Spleen (tissue), 11 donors: ENCODE measurements around the gene MXRA8. TPM values are rescaled to one million over a fixed set of nuclear protein-coding genes. Genes with fewer than 3 reads are reported as not detected.
A peak's percentile ranks its signal among the peaks of the same experiment; 100 is the strongest.

Experiments used
- DNase-seq: peaks from one replicate; pipeline ENCODE4 v3.0.0-alpha.2; 2020
- H3K27ac ChIP-seq, 8 donors: fragments of 200-600 bp; sonication (generic) in 7 of 8; 1 replicate in 4 of 8; 2 replicates in 4 of 8; pipeline versions ENCODE4 v1.5.0 to v1.8.0; 2016 to 2021; ENCODE audit warnings: inconsistent platforms in 4 of 8, mild to moderate bottlenecking in 4 of 8, moderate library complexity in 1 of 8
- H3K27me3 ChIP-seq, 7 donors: fragments of 200-600 bp; sonication (generic) in 6 of 7; replicated peaks in 1 of 7; 1 replicate in 4 of 7; 2 replicates in 3 of 7; pipeline versions ENCODE4 v1.5.0 to v1.8.0; 2016 to 2021; ENCODE audit warnings: inconsistent platforms in 3 of 7, mild to moderate bottlenecking in 1 of 7
- H3K36me3 ChIP-seq, 6 donors: fragments of 200-600 bp; sonication (generic) in 5 of 6; 1 replicate in 4 of 6; 2 replicates in 2 of 6; pipeline versions ENCODE4 v1.5.0 to v1.8.0; 2016 to 2021; ENCODE audit warnings: inconsistent platforms in 2 of 6
- H3K4me1 ChIP-seq, 6 donors: fragments of 200-600 bp; sonication (generic) in 5 of 6; 1 replicate in 3 of 6; 2 replicates in 3 of 6; pipeline versions ENCODE4 v1.5.0 to v1.8.0; 2016 to 2021; ENCODE audit warnings: inconsistent platforms in 3 of 6
- H3K4me3 ChIP-seq, 8 donors: fragments of 200-600 bp; sonication (generic) in 7 of 8; 1 replicate in 4 of 8; 2 replicates in 4 of 8; pipeline versions ENCODE4 v1.5.0 to v1.8.0; 2016 to 2021; ENCODE audit warnings: inconsistent platforms in 4 of 8, mild to moderate bottlenecking in 4 of 8, moderate library complexity in 2 of 8
- H3K9me3 ChIP-seq, 8 donors: fragments of 200-600 bp; sonication (generic) in 7 of 8; 1 replicate in 4 of 8; 2 replicates in 4 of 8; pipeline versions ENCODE4 v1.5.0 to v1.8.0; 2016 to 2021; ENCODE audit warnings: inconsistent platforms in 4 of 8
- POLR2A ChIP-seq, 3 donors: fragments of 450-650 bp; IDR thresholded peaks; one replicate each; pipeline ENCODE4 v1.5.1; 2017; ENCODE audit warnings: antibody characterized with exemption in 3 of 3, mild to moderate bottlenecking in 1 of 3
- POLR2AphosphoS5 ChIP-seq, 3 donors: sonication (generic); formaldehyde crosslinking; IDR thresholded peaks; one replicate each; pipeline ENCODE4 v1.5.1; 2017; ENCODE audit warnings: antibody characterized with exemption in 3 of 3
- WGBS, 5 donors: extraction: QIAGEN DNeasy Blood & Tissue Kit in 3 of 5; methylation state at CpG; one replicate each; pipeline versions ENCODE4 v1.1.5 to v1.1.7; 2013 to 2018; 5-methylcytosine and 5-hydroxymethylcytosine counted together
- intact Hi-C: fragments of 100-400 bp; cut with DNase I; formaldehyde crosslinking; loops from one replicate; pipeline ENCODE4 v1.15.0; 2023; ENCODE audit warnings: low total_unique reads
- polyA plus RNA-seq, 3 donors: library from polyadenylated mRNA; stranded (reverse); fragments of 200-250 nt; gene quantifications; one replicate each; pipeline ENCODE4 v1.2.1, GENCODE V29; 2013
- total RNA-seq, 7 donors: library from RNA; depleted of rRNA in 3 of 7; stranded (reverse); fragments of >200 nt in 3 of 7; fragmentation: NEBNext Ultra II Directional in 4 of 7; extraction: Animal tissue kit (Norgen Biotek cat#: 25700) in 4 of 7; gene quantifications; one replicate each; pipeline versions ENCODE4 v1.1.0 to v1.2.1, GENCODE V29; 2016 to 2021
- TF ChIP-seq, protein P1 (sequence below), 11 experiments: fragments of 200-600 bp in 7 of 11; fragments of 450-650 bp in 4 of 11; sonication (generic) in 4 of 11; IDR thresholded peaks in 8 of 11; conservative IDR thresholded peaks in 3 of 11; 1 replicate in 7 of 11; 2 replicates in 4 of 11; pipeline versions ENCODE4 v1.4.0 to v1.8.0; 2016 to 2021; ENCODE audit warnings: antibody characterized with exemption in 11 of 11, inconsistent platforms in 4 of 11, mild to moderate bottlenecking in 1 of 11
- donor health status: healthy with polysubstance abuse.
- donor health status: DM: no; HTN: no; CAD: no; lungs with moderate emphysema.
- donor health status: DM: no; HTN: no; CAD: no.
- donor health status: Bipolar disorder and iron deficiency.
- donor health status: healthy.
- donor health status: DM: no; HTN: no; CAD: no.
- donor health status: DM: yes; HTN: yes; CAD: no.

The MXRA8 gene
- total and polyA plus RNA-seq, 10 donors: 25.9 to 71.7 (median 47.1) TPM

DNA sequence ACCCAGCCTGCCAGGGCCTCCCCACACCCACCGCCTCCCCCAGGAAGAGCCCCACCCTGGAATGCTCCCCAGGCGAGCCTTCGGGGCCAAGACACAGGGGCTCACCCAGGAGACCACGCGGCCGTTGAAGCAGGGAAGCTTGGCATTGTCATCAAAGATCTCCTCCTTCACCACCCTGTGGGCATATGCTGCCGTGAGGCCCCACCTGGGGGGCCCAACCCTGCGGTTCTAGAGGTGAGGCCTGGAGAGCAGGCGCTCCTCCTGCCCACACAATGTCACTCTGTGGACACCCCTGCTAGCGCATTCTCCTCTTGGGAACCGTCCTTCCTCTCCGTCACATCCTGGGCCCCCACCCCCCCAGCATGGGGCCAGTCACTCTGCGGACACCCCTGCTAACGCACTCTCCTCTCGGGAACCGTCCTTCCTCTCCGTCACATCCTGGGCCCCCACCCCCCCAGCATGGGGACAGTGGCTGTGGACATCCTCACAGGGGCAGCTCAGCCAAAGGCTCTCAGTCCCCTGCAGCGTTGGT is 15.7 kb downstream of the MXRA8 start:
- no peak for DNase-seq
- H3K4me3 ChIP-seq: no peak overlapping the region
- H3K36me3 ChIP-seq: peaks cover 0 to 44% (median 19%) of the 10 kb centered on the region in 6 donors
- H3K4me1 ChIP-seq: peaks cover 5 to 35% (median 21%) of the 10 kb centered on the region in 6 donors
- no peaks in the 10 kb centered on the region for H3K27me3 ChIP-seq
- intact Hi-C loops: no loop called here
- no peak overlapping the region for H3K27ac ChIP-seq
- 83 to 91% (median 86%) methylated on average over 12 to 18 of the region's 18 CpGs for WGBS, 5 donors
- TF ChIP-seq POLR2A (IDR thresholded peaks at IDR 0.05) (no peak), POLR2AphosphoS5 (IDR thresholded peaks at IDR 0.05) (no peak)
- TF ChIP-seq, protein P1, sequence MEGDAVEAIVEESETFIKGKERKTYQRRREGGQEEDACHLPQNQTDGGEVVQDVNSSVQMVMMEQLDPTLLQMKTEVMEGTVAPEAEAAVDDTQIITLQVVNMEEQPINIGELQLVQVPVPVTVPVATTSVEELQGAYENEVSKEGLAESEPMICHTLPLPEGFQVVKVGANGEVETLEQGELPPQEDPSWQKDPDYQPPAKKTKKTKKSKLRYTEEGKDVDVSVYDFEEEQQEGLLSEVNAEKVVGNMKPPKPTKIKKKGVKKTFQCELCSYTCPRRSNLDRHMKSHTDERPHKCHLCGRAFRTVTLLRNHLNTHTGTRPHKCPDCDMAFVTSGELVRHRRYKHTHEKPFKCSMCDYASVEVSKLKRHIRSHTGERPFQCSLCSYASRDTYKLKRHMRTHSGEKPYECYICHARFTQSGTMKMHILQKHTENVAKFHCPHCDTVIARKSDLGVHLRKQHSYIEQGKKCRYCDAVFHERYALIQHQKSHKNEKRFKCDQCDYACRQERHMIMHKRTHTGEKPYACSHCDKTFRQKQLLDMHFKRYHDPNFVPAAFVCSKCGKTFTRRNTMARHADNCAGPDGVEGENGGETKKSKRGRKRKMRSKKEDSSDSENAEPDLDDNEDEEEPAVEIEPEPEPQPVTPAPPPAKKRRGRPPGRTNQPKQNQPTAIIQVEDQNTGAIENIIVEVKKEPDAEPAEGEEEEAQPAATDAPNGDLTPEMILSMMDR (IDR thresholded peaks at IDR 0.05 in 8 of 11, conservative IDR thresholded peaks at IDR 0.05 in 3 of 11): no peak
- H3K9me3 ChIP-seq: no peaks in the 10 kb centered on the region

DNA sequence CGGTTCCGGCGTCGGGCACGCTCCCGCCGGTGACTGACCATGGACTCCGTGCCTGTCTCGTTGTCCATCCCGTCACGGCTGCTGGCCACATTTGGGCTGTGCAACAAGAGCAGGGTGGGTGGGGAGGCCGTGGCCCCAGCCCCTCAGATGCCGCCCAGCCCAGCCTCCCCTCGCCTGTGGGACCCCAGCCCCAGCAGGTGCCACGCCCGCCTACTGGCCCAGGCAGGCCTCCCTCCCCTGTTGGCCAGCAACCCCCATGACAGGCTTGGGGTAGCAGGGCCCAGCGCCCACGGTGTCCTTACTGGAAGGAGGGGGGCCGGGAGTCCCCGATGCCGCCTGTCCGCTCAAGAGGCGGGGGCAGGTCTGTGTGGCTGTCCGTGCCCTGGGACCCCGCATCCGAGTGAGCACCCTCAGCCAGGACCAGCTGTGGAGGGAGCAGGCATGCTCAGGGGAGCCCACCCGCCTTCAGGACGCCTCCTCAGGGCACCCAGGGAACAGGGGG is 16.2 kb downstream of the MXRA8 start:
- H3K27ac ChIP-seq: no peak overlapping the region
- no peak for TF ChIP-seq POLR2A (IDR thresholded peaks at IDR 0.05)
- no peak for TF ChIP-seq POLR2AphosphoS5 (IDR thresholded peaks at IDR 0.05)
- TF ChIP-seq, protein P1 (IDR thresholded peaks at IDR 0.05 in 8 of 11, conservative IDR thresholded peaks at IDR 0.05 in 3 of 11): no peak
- 95 to 100% (median 96%) methylated on average over 1 to 28 of the region's 28 CpGs for WGBS, 5 donors
- no peak overlapping the region for H3K4me3 ChIP-seq
- H3K36me3 ChIP-seq: peaks cover 0 to 49% (median 19%) of the 10 kb centered on the region in 6 donors
- no peak for DNase-seq
- H3K9me3 ChIP-seq: no peaks in the 10 kb centered on the region
- intact Hi-C loops: no loop called here
- peaks cover 0 to 29% (median 15%) of the 10 kb centered on the region in 6 donors for H3K4me1 ChIP-seq
- no peaks in the 10 kb centered on the region for H3K27me3 ChIP-seq

DNA sequence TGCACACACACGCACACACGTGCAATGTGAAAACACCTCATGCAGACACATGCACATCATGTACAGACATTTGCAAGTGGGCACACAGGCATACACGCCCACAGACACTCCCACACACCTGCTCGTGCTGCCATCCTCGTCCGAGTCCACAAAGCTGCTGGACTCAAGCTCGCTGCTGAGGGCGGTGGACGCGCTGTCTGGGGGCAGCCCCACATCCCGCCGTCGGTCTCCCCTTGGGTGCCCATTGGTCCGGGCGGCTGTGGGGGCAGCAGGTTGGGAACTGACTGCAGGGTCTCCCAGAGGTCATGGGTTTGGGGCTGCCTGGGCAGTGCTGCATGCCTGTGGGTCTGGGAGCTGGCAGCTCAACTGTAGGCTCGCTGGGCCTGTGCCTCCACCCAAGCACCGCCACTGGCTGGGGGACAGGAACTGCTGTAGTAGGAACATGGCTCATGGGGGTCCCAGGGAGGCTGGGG is 16.8 kb downstream of the MXRA8 start:
- no peak for DNase-seq
- no peaks in the 10 kb centered on the region for H3K27me3 ChIP-seq
- H3K4me1 ChIP-seq: peaks cover 0 to 24% (median 12%) of the 10 kb centered on the region in 6 donors
- WGBS, 5 donors: 93 to 96% (median 94%) methylated on average over 15 to 17 of the region's 17 CpGs
- intact Hi-C loops: no loop called here
- no peak overlapping the region for H3K4me3 ChIP-seq
- no peaks in the 10 kb centered on the region for H3K9me3 ChIP-seq
- H3K36me3 ChIP-seq: peaks cover 0 to 54% (median 19%) of the 10 kb centered on the region in 6 donors
- TF ChIP-seq, protein P1 (IDR thresholded peaks at IDR 0.05 in 8 of 11, conservative IDR thresholded peaks at IDR 0.05 in 3 of 11): no peak
- TF ChIP-seq POLR2AphosphoS5 (IDR thresholded peaks at IDR 0.05) (no peak), POLR2A (IDR thresholded peaks at IDR 0.05) (no peak)
- H3K27ac ChIP-seq: no peak overlapping the region

DNA sequence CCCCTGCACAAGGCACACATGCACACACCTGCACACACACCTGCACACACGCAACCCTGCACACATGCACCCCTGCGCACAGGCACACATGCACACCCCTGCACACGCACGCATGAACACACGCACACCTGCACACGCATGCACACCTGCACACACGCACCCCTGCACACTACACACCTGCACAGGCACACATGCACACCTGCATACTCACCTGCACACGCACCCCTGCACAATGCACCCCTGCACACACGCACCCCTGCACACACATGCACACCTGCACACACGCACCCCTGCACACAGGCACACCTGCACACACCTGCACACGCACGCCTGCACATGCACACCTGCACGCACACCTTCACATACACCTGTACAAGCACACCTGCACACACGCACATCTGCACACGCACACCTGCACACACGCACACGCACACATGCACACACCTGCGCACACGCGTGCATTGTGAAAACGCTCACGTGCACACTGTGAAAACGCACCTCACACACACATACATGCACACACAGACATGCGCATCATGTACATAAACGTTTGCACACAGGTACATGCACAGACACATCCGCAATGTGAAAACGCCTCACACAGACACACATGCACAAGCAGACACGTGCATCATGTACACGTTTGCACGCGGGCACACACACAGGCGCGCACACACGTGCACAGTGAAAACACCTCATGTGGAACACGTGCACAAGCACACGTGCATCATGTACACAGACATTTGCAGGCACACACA is 17.4 kb downstream of the MXRA8 start:
- peaks cover 0 to 18% (median 6%) of the 10 kb centered on the region in 6 donors for H3K4me1 ChIP-seq
- H3K27ac ChIP-seq: no peak overlapping the region
- H3K9me3 ChIP-seq: no peaks in the 10 kb centered on the region
- TF ChIP-seq, protein P1 (IDR thresholded peaks at IDR 0.05 in 8 of 11, conservative IDR thresholded peaks at IDR 0.05 in 3 of 11): no peak
- peak in 1 of 3 donors; percentile 22 for TF ChIP-seq POLR2AphosphoS5 (IDR thresholded peaks at IDR 0.05)
- TF ChIP-seq POLR2A (IDR thresholded peaks at IDR 0.05): no peak
- H3K36me3 ChIP-seq: peaks cover 0 to 60% (median 19%) of the 10 kb centered on the region in 6 donors
- no peak for DNase-seq
- no peaks in the 10 kb centered on the region for H3K27me3 ChIP-seq
- WGBS, 5 donors: 92 to 94% (median 94%) methylated on average over 34 to 36 of the region's 36 CpGs
- H3K4me3 ChIP-seq: no peak overlapping the region
- intact Hi-C loops: no loop called here
